ENCODE measurements around the gene FAM180A.

Gene FAM180A

GRCh38 chr7:135736586-135737305, 11.9 kb downstream of the FAM180A start:
- no peak for DNase-seq

GRCh38 chr7:135734343-135734689, 14.3 kb downstream of the FAM180A start:
- no peak for DNase-seq

GRCh38 chr7:135733603-135734342, 14.8 kb downstream of the FAM180A start:
- DNase-seq, result no peak

- DNase-seq, result no peak
Measured at GRCh38 chr7:135731131-135731530, 17.5 kb downstream of the FAM180A start.

DNA sequence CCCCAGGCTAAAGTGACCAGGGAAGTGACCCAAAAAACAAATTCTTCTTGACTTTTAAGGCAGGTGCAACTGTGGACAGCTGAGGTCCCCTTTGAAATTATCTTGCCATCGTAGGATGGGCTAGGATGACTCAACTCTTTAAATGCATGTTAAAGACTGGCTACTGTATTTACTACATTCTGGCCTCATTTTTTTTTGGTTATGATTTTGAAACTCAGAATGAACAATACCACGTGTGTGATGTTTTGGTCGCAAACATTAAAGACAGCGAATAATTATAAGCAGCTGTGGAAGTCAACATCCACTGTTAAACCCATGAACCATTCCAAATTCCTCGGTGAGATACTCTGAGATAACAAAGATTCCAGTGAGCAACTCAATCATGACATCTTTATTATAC, 19.4 kb downstream of the FAM180A start:
- no peak for DNase-seq

DNA sequence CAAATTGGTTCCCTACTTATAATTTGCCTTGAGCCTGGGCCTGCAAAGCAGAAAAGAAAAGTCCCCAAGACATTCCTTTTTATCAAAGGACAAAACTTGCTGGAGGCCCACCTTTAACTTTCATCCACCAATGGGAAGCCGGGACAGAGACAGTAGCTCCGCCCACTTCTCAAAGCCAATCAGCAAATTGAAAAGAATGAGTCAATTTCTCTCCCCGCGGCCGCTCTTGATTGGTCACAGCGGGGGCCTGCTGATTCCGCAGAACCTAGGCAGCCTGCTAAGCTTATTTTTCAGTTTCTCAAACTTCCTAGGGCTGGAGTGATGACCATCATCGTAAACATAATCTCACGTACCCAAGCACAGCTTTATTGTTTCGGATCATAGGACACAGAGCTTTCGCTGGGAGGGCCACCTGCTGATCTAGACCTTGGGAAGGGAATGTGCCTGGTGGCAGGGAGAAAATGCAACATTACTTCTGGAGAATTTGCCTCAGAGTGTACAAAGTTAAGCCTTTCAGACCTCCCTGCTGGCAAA, 20.4 kb downstream of the FAM180A start, which contains the start of gene SLC13A4:
Gene SLC13A4, minus strand, starts transcription at position 51 of the 534 bp plus-strand sequence. CDS start 690 bp downstream, outside the sequence.
- no peak for DNase-seq

DNA sequence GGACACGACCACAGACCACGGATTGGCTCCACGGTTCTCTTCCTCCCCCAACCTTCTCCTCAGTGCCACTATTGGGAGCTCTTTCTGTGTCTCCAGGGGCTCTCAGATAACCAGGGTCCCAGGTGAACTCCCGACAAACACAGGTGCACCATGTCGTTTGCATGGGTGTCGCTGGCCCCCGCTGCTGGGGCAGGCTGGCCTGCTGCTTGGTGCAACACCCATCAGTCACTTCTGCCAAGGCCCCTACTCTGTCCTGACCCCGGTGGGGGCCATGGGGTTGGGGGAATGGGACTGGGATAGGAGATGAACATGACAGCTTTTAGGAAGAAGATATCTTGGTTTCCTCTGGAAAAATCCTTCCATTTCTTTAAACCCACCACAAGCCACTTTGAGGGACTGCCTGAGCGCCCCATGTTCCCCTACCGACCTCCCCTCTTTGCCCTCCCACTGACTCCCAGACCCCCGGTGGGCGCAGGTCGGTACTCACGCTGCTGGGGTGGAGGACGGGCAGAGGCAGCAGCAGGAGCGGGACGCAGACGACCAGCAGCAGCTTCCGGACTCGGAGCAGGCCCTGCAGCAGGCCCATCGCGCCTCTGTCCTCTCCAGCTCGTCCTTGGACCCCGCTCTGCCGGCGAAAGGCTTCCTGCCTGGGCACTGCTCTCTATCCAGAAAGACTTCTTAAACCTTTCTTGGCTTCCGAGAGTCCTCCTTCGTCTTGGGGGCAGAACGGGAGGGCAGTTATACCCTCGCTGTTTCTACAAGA, 21.5 kb downstream of the FAM180A start:
- DNase-seq, result no peak

GRCh38 chr7:135726276-135726788, 22.3 kb downstream of the FAM180A start:
- no peak for DNase-seq

DNA sequence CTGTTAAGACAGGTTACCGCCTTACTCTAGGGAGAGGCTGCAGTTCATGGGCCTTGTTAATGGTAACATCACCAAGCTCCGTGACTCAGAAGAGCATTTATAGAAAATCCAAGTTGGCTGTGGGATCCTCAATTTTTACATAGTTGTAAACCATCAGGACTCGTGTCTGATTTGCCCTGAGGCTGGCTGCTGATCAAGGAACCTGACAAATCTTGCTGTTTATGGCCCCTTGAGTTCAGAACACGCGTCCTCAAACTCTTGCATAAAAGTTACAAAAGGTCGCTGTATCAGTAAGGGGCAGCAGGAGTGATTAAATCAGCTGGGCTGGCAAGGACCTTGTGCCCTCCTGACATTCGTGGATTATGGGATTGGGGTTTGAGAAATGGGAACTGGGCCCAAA, 25.2 kb downstream of the FAM180A start:
- no peak for DNase-seq

- no peak for DNase-seq
Measured at GRCh38 chr7:135721198-135721820, 27.3 kb downstream of the FAM180A start.

GRCh38 chr7:135719688-135720087, 28.9 kb downstream of the FAM180A start:
- DNase-seq, result no peak

DNA sequence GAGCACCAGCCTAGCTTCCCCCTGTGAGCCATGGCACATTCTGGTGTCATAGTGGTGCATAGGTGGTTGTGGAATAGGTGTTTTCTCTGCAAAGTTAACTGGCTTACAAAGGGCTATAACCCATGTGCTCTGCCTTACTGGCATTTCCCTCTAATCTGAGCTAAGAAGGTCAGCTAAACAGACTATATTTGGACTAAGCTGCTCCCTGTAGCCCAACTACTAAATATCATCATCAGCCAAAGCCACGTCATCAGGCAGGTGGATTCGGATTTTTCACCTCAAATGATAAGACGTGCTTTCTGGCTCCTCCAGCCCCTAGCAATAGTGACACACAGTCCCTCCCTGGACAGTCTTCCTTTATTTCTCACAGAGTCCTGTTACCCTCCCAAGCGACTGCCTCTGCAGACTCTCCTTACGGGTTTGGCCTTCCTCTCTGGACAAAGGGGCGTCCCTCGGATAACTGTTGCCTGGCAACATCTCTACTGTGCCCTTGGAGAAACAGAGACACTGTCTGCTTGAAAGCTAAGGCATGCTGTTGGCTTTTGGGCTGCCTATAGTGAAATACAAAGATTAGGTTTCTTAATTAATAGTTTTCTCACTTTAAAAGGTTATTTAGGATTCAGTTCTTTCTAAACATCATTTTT, 29.7 kb downstream of the FAM180A start:
- no peak for DNase-seq

GRCh38 chr7:135718219-135718618, 30.4 kb downstream of the FAM180A start:
- DNase-seq, result no peak

DNA sequence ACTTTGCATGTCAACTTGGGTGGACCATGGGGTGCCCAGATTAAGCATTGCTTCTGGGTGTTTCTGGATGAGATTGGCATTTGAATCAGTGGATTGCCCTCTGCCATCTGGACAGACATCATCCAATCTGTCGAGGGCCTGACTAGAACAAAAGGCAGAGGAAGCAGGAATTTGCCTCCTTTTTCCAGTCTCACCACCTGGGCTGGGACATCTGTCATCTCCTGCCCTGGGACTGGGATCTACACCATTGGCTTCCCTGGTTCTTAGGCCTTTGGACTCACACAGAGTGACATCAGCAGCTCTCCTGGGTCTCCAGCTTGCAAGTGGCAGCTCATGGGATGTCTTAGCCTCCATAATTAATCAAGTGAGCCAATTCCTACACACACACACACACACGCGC, 30.9 kb downstream of the FAM180A start:
- DNase-seq, result peak; percentile 82

- peak; percentile 96 for DNase-seq
Measured at GRCh38 chr7:135716677-135717238, 31.9 kb downstream of the FAM180A start.

DNA sequence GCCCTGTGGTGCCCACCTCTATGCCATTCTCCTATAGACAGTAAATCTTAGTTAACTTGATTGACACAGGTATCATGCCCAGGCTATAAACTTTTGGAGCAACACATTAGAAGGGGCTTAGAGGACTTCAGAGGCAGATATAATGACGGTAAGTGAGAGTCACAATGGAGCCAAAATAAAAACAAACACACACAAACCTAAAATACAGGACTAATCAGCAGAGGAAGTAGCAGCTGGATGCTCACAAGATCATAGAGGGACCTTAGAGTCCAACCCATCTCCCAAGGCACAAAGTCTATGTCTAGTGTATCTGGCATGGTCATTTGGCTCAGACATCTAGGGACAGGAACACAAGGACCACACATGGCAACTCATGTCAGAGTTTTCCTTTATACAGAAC, 32.9 kb downstream of the FAM180A start:
- no peak for DNase-seq

GRCh38 chr7:135715055-135715522, 33.5 kb downstream of the FAM180A start:
- DNase-seq, result no peak

DNA sequence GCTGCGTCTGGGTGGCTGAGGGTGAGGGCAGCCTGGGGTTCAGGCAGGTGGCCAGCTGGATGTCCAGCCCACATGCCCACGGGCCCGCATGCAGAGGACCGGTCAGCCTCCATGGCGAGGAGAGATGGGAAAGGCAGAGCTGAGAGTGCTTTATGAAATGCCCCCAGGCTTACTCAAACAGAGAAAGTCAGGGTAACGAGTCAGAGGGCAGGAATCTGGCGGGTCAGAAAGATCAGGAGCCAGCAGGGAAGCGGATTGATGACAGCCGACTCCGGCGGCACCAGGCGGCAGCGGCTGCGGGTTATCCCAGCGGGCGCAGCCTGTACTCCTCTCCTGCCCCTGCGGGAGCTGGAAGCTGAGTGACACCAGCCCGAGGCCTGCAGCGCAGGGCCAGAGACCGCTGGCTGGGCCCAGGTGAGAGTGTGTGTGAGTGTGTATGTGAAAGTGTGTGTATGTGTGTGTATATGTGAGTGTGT, 34.0 kb downstream of the FAM180A start:
- no peak for DNase-seq

DNA sequence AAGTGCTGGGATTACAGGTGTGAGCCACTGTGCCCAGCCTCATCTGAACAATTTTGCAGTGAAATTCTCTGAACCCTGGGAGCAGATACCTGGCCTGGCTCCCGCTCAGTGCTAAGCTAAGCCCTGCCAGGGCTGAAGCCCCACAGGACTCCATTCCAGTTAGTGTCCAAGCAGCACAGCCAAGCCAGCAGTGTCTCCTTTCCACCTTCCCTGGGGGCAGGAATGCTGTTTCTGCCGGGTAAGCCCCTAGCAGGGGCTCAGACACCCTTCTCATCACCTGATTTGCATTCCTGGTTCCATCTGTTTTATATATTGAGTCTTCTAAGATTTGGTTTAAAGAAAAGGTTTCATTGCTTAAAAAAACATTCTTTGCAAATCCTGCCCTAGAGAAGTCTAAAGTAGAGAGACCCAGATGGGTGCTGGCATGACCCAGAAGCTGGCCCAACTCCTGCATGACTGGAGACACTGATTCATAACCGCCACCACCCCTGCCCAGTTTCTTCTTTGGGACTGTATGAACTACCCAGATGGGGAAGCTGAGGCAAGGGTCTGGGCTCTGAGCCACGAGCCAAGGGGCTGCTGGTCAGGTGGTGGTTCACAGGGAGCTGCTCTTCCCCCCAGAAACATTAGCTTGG, 34.7 kb downstream of the FAM180A start:
- no peak for DNase-seq

GRCh38 chr7:135712796-135713195, 35.8 kb downstream of the FAM180A start:
- DNase-seq, result no peak

GRCh38 chr7:135712182-135712782, 36.3 kb downstream of the FAM180A start:
- no peak for DNase-seq

All from DMS 273 treated with DMSO at 0.1 percent for 48 hours (cell line).